Endometrial microvascular endothelial cells (primary cell): ENCODE measurements around the gene UHRF1. TPM values are rescaled to one million over a fixed set of nuclear protein-coding genes. Genes with fewer than 3 reads are reported as not detected.
"Not testable (repeated sequence)": the region's sequence is repeated elsewhere in the genome, so short reads cannot be mapped to it uniquely, and the experiment has no call there.

Experiments
- in situ Hi-C: cut with HindIII; loops from 2 replicates; pipeline ENCODE4 v1.10.0; 2017; ENCODE audit warnings: low sequenced_read_pairs, low pct_unique_long_range_greater_than_20kb; ENCODE audit errors: inconsistent ontology term
- total RNA-seq: library from RNA; depleted of rRNA; stranded (reverse); fragments of >200 nt; gene quantifications from one replicate; pipeline ENCODE4 v1.2.3, GENCODE V29; 2015; ENCODE audit errors: inconsistent ontology term

Gene UHRF1
- total RNA-seq, 1 donor from 2014 or later, result 63.4 TPM

GRCh38 chr19:4923276-4923747 lies 14.0 kb downstream of the UHRF1 start:
- in situ Hi-C loops, result no loop called here

GRCh38 chr19:4929186-4929585 lies 19.9 kb downstream of the UHRF1 start:
- in situ Hi-C loops, result no loop called here

- in situ Hi-C loops, result no loop called here
These were observed 21.4 kb downstream of the UHRF1 start for GRCh38 chr19:4930664-4931063.

- in situ Hi-C loops, result no loop called here
These were observed 23.4 kb downstream of the UHRF1 start for GRCh38 chr19:4932711-4933110.

- in situ Hi-C loops, result no loop called here
These were observed 24.2 kb downstream of the UHRF1 start for GRCh38 chr19:4933528-4933927.

- in situ Hi-C loops, result no loop called here
These were observed 26.1 kb downstream of the UHRF1 start for GRCh38 chr19:4935444-4935843.

GRCh38 chr19:4937060-4937459 lies 27.8 kb downstream of the UHRF1 start:
- in situ Hi-C loops, result no loop called here

GRCh38 chr19:4938461-4938860 lies 29.2 kb downstream of the UHRF1 start:
- in situ Hi-C loops, result not testable (repeated sequence)

- in situ Hi-C loops, result no loop called here
These were observed 30.2 kb downstream of the UHRF1 start for GRCh38 chr19:4939466-4939865.

- in situ Hi-C loops, result not testable (repeated sequence)
These were observed 32.4 kb downstream of the UHRF1 start for GRCh38 chr19:4941638-4942169.

- in situ Hi-C loops, result not testable (repeated sequence)
These were observed 41.3 kb downstream of the UHRF1 start for GRCh38 chr19:4950650-4951049.

- in situ Hi-C loops, result no loop called here
These were observed 42.4 kb downstream of the UHRF1 start for GRCh38 chr19:4951656-4952055.

GRCh38 chr19:4952945-4953344 lies 43.6 kb downstream of the UHRF1 start:
- in situ Hi-C loops, result no loop called here

GRCh38 chr19:4954320-4955149 lies 45.2 kb downstream of the UHRF1 start:
- in situ Hi-C loops, result not testable (repeated sequence)

GRCh38 chr19:4955274-4955673 lies 46.0 kb downstream of the UHRF1 start:
- in situ Hi-C loops, result no loop called here

- in situ Hi-C loops, result no loop called here
These were observed 48.7 kb downstream of the UHRF1 start for GRCh38 chr19:4957981-4958380.

GRCh38 chr19:4962085-4962619 lies 52.9 kb downstream of the UHRF1 start:
- in situ Hi-C loops, result no loop called here

- in situ Hi-C loops, result no loop called here
These were observed 55.8 kb downstream of the UHRF1 start for GRCh38 chr19:4965061-4965460.

GRCh38 chr19:4966591-4966990 lies 57.3 kb downstream of the UHRF1 start:
- in situ Hi-C loops, result no loop called here

GRCh38 chr19:4967738-4968461 lies 58.6 kb downstream of the UHRF1 start:
- in situ Hi-C loops, result no loop called here
